ENCODE results near the gene VPS52. TPM values are rescaled to one million over a fixed set of nuclear protein-coding genes. Genes with fewer than 3 reads are reported as not detected.
"Not testable (repeated sequence)": the region's sequence is repeated elsewhere in the genome, so short reads cannot be mapped to it uniquely, and the experiment has no call there.

Gene VPS52
- total and polyA plus RNA-seq, 12 donors = 21.9 to 115 (median 63.5) TPM

GRCh38 chr6:33276864-33277662, 5.4 kb upstream of the VPS52 start, which contains the start of gene B3GALT4:
Gene B3GALT4 (plus strand): TSS chr6:33277123. CDS start chr6:33277420, 297 bp downstream.
- 1% methylated on average over 31 to 80 of the region's 80 CpGs for WGBS, 4 donors
- no peaks in the 10 kb centered on the region for H3K27me3 ChIP-seq
- H3K4me3 ChIP-seq = peak within 1 kb of the TSS in 3 of 4 donors; percentile 42 to 93 (median 68)
- DNase-seq = peak; percentile 64 to 84 (median 70)
- TF ChIP-seq CTCF (IDR thresholded peaks at IDR 0.05) (peak in 5 of 6 experiments; percentile 34 to 61 (median 51)), POLR2A (IDR thresholded peaks at IDR 0.05) (peak; percentile 32 to 63)
- H3K9me3 ChIP-seq (replicated peaks in 1 of 3) = no peaks in the 10 kb centered on the region
- H3K27ac ChIP-seq = peak within 1 kb of the TSS; percentile 65 to 99 (median 78)
- peaks cover 0 to 55% of the 10 kb centered on the region in 2 donors for H3K36me3 ChIP-seq (replicated peaks in 1 of 2)
- intact Hi-C loops (cut with DNase I) = no loop called here
- peaks cover 22 to 52% of the 10 kb centered on the region in 2 donors for H3K4me1 ChIP-seq (replicated peaks in 1 of 2)

- Histone ChIP-seq H3K4me3 (peak overlapping the region in 2 of 4 donors; percentile 68 to 93), H3K4me1 (replicated peaks in 1 of 2) (peaks cover 22 to 52% of the 10 kb centered on the region in 2 donors), H3K27me3 (no peaks in the 10 kb centered on the region), H3K9me3 (replicated peaks in 1 of 3) (no peaks in the 10 kb centered on the region), H3K36me3 (replicated peaks in 1 of 2) (peaks cover 0 to 52% of the 10 kb centered on the region in 2 donors), H3K27ac (peak overlapping the region; percentile 27 to 99 (median 78))
- intact Hi-C loops (cut with DNase I) = no loop called here
- TF ChIP-seq CTCF (IDR thresholded peaks at IDR 0.05) (no peak), POLR2A (IDR thresholded peaks at IDR 0.05) (no peak)
- no peak for DNase-seq
Measured at GRCh38 chr6:33276581-33276863, 4.8 kb upstream of the VPS52 start.

GRCh38 chr6:33275795-33276580, 4.3 kb upstream of the VPS52 start:
- H3K9me3 ChIP-seq (replicated peaks in 1 of 3); H3K27me3 ChIP-seq; DNase-seq; intact Hi-C loops (cut with DNase I): not testable (repeated sequence)
- peaks cover 22 to 52% of the 10 kb centered on the region in 2 donors for H3K4me1 ChIP-seq (replicated peaks in 1 of 2)
- H3K4me3 ChIP-seq = peak overlapping the region in 1 of 4 donors; percentile 93
- H3K36me3 ChIP-seq (replicated peaks in 1 of 2) = peaks cover 0 to 52% of the 10 kb centered on the region in 2 donors
- H3K27ac ChIP-seq = peak overlapping the region in 4 of 5 donors; percentile 27 to 99 (median 84)
- WGBS, 4 donors = 77 to 81% (median 79%) methylated on average over 16 of the region's 16 CpGs

- Histone ChIP-seq H3K36me3 (replicated peaks in 1 of 2) (peaks cover 0 to 39% of the 10 kb centered on the region in 2 donors), H3K4me1 (replicated peaks in 1 of 2) (peaks cover 22 to 65% of the 10 kb centered on the region in 2 donors), H3K4me3 (no peak overlapping the region), H3K27ac (no peak overlapping the region), H3K9me3 (replicated peaks in 1 of 3) (no peaks in the 10 kb centered on the region), H3K27me3 (no peaks in the 10 kb centered on the region)
- WGBS, 4 donors = 56 to 74% (median 67%) methylated on average over 12 to 14 of the region's 14 CpGs
- TF ChIP-seq CTCF (IDR thresholded peaks at IDR 0.05) = no peak
- no peak for TF ChIP-seq POLR2A (IDR thresholded peaks at IDR 0.05)
- DNase-seq = no peak
- intact Hi-C loops (cut with DNase I) = no loop called here
Measured at GRCh38 chr6:33273924-33274902, 2.5 kb upstream of the VPS52 start.
